GM19099 (cell line): Measurements from ENCODE around the gene KCNT2.

Source experiments
- POLR2A ChIP-seq: IDR thresholded peaks from 3 replicates; pipeline ENCODE4 v1.6.1; 2011; ENCODE audit warnings: low read depth; ENCODE audit not compliant: insufficient read length; ENCODE audit errors: extremely low read depth

KCNT2 gene

GRCh38 chr1:196372896-196373536, 235.2 kb downstream of the KCNT2 start:
- no peak for TF ChIP-seq POLR2A

GRCh38 chr1:196367838-196368237, 240.4 kb downstream of the KCNT2 start:
- no peak for TF ChIP-seq POLR2A

- no peak for TF ChIP-seq POLR2A
These were observed 241.3 kb downstream of the KCNT2 start for GRCh38 chr1:196366817-196367495.

- no peak for TF ChIP-seq POLR2A
These were observed 247.0 kb downstream of the KCNT2 start for GRCh38 chr1:196361112-196361714.

- no peak for TF ChIP-seq POLR2A
These were observed 250.3 kb downstream of the KCNT2 start for GRCh38 chr1:196357913-196358312.

- TF ChIP-seq POLR2A, result no peak
These were observed 252.9 kb downstream of the KCNT2 start for GRCh38 chr1:196355206-196355786.

- no peak for TF ChIP-seq POLR2A
These were observed 263.8 kb downstream of the KCNT2 start for GRCh38 chr1:196344453-196344852.

- TF ChIP-seq POLR2A, result no peak
These were observed 283.9 kb downstream of the KCNT2 start for GRCh38 chr1:196324345-196324744.

- TF ChIP-seq POLR2A, result no peak
These were observed 284.4 kb downstream of the KCNT2 start for GRCh38 chr1:196323869-196324268.

GRCh38 chr1:196319301-196319700, 288.9 kb downstream of the KCNT2 start:
- TF ChIP-seq POLR2A, result no peak

- no peak for TF ChIP-seq POLR2A
These were observed 290.4 kb downstream of the KCNT2 start for GRCh38 chr1:196317535-196318522.

GRCh38 chr1:196312739-196313138, 295.5 kb downstream of the KCNT2 start:
- TF ChIP-seq POLR2A, result no peak

- no peak for TF ChIP-seq POLR2A
These were observed 298.9 kb downstream of the KCNT2 start for GRCh38 chr1:196309386-196309785.

GRCh38 chr1:196308176-196308575, 300.1 kb downstream of the KCNT2 start:
- no peak for TF ChIP-seq POLR2A

- TF ChIP-seq POLR2A, result no peak
These were observed 301.8 kb downstream of the KCNT2 start for GRCh38 chr1:196306421-196306820.
